Medulla oblongata (tissue), 1 donor: ENCODE measurements around the gene CAMK4.
"Not testable (repeated sequence)": the region's sequence is repeated elsewhere in the genome, so short reads cannot be mapped to it uniquely, and the experiment has no call there.

ENCODE experiments used
- DNase-seq: peaks from one replicate; pipeline ENCODE4 v3.0.0-alpha.2; 2015; ENCODE audit errors: extremely low spot score

The CAMK4 gene

GRCh38 chr5:111256128-111256527 is 31.9 kb downstream of the CAMK4 start:
- no peak for DNase-seq

GRCh38 chr5:111257610-111258009 is 33.4 kb downstream of the CAMK4 start:
- DNase-seq: not testable (repeated sequence)

- no peak for DNase-seq
These were observed 35.5 kb downstream of the CAMK4 start for GRCh38 chr5:111259636-111260035.

GRCh38 chr5:111261610-111262009 is 37.4 kb downstream of the CAMK4 start:
- DNase-seq: no peak

- no peak for DNase-seq
These were observed 38.0 kb downstream of the CAMK4 start for GRCh38 chr5:111262153-111262552.

GRCh38 chr5:111262815-111263214 is 38.6 kb downstream of the CAMK4 start:
- no peak for DNase-seq

- no peak for DNase-seq
These were observed 42.3 kb downstream of the CAMK4 start for GRCh38 chr5:111266491-111266890.

GRCh38 chr5:111268300-111268699 is 44.1 kb downstream of the CAMK4 start:
- no peak for DNase-seq

GRCh38 chr5:111271885-111272284 is 47.7 kb downstream of the CAMK4 start:
- no peak for DNase-seq

- DNase-seq: no peak
These were observed 52.9 kb downstream of the CAMK4 start for GRCh38 chr5:111277061-111277460.

- DNase-seq: peak; percentile 44
These were observed 54.8 kb downstream of the CAMK4 start for GRCh38 chr5:111278858-111279504.

GRCh38 chr5:111280282-111280951 is 56.2 kb downstream of the CAMK4 start:
- no peak for DNase-seq

- no peak for DNase-seq
These were observed 58.6 kb downstream of the CAMK4 start for GRCh38 chr5:111282798-111283197.

- DNase-seq: no peak
These were observed 60.6 kb downstream of the CAMK4 start for GRCh38 chr5:111284825-111285224.

GRCh38 chr5:111294551-111294950 is 70.4 kb downstream of the CAMK4 start:
- no peak for DNase-seq

- no peak for DNase-seq
These were observed 71.5 kb downstream of the CAMK4 start for GRCh38 chr5:111295649-111296048.

GRCh38 chr5:111296570-111296969 is 72.4 kb downstream of the CAMK4 start:
- no peak for DNase-seq

GRCh38 chr5:111299067-111299481 is 74.9 kb downstream of the CAMK4 start:
- no peak for DNase-seq

GRCh38 chr5:111299831-111300432 is 75.7 kb downstream of the CAMK4 start:
- DNase-seq: no peak

- DNase-seq: no peak
These were observed 77.1 kb downstream of the CAMK4 start for GRCh38 chr5:111301264-111301663.

- DNase-seq: not testable (repeated sequence)
These were observed 77.9 kb downstream of the CAMK4 start for GRCh38 chr5:111302043-111302442.

GRCh38 chr5:111308951-111309350 is 84.8 kb downstream of the CAMK4 start:
- DNase-seq: no peak

- no peak for DNase-seq
These were observed 85.2 kb downstream of the CAMK4 start for GRCh38 chr5:111309384-111309783.
